Spleen (tissue), 7 donors: Measurements from ENCODE around the gene HOXA1.

Experiments used
- CTCF ChIP-seq, 11 experiments: fragments of 200-600 bp in 7 of 11; fragments of 450-650 bp in 4 of 11; sonication (generic) in 4 of 11; IDR thresholded peaks in 8 of 11; conservative IDR thresholded peaks in 3 of 11; 1 replicate in 7 of 11; 2 replicates in 4 of 11; pipeline versions ENCODE4 v1.4.0 to v1.8.0; 2016 to 2021; ENCODE audit warnings: antibody characterized with exemption in 11 of 11, inconsistent platforms in 4 of 11, mild to moderate bottlenecking in 1 of 11
- POLR2A ChIP-seq, 3 donors: fragments of 450-650 bp; IDR thresholded peaks; one replicate each; pipeline ENCODE4 v1.5.1; 2017; ENCODE audit warnings: antibody characterized with exemption in 3 of 3, mild to moderate bottlenecking in 1 of 3
- POLR2AphosphoS5 ChIP-seq, 3 donors: sonication (generic); formaldehyde crosslinking; IDR thresholded peaks; one replicate each; pipeline ENCODE4 v1.5.1; 2017; ENCODE audit warnings: antibody characterized with exemption in 3 of 3
- donor health status: DM: no; HTN: no; CAD: no; lungs with moderate emphysema.
- donor health status: DM: no; HTN: no; CAD: no.
- donor health status: DM: no; HTN: no; CAD: no.

GRCh38 chr7:27109466-27110185 is 13.8 kb upstream of the HOXA1 start:
- TF ChIP-seq POLR2AphosphoS5 (IDR thresholded peaks at IDR 0.05) (no peak), CTCF (IDR thresholded peaks at IDR 0.05 in 8 of 11, conservative IDR thresholded peaks at IDR 0.05 in 3 of 11) (no peak), POLR2A (IDR thresholded peaks at IDR 0.05) (no peak)
